ENCODE measurements around the gene GBP2. TPM values are rescaled to one million over a fixed set of nuclear protein-coding genes. Genes with fewer than 3 reads are reported as not detected.

Gene GBP2
- total and polyA plus RNA-seq, 2 of the 4 experiments (the other 2 are of a cell fraction): 8.2 to 17.7 TPM

DNA sequence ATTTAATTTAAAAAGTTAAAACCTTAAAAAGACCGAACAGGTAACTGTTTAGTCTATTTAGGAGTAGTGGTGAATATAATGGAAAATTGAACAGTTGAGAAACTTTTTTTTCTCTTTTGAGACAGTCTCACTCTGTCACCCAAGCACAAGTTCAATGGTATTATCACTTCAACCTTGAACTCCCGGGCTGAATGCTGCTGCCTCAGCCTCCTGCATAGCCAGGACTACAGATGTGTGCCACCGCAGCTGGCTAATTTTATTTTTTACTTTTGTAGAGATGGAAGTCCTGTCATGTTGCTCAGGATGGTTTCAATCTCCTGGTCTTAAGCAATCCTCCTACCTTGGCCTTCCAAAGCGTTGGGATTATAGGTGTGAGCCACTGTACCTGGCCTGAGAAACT is 16.2 kb upstream of the GBP2 start:
- H2BK15ac ChIP-seq (ENCODE audit: low read depth, low read length): no peak overlapping the region
- in situ Hi-C loops (cut with MboI; ENCODE audit: low sequenced_read_pairs) (no loop called here), intact Hi-C loops (cut with micrococcal nuclease) (no loop called here), dilution Hi-C loops (cut with HindIII; ENCODE audit: low sequenced_read_pairs, unreplicated experiment) (no loop called here)
- no peak overlapping the region for H4K91ac ChIP-seq (ENCODE audit: insufficient read depth, low read depth, low read length)
- no peaks in the 10 kb centered on the region for H3K9me3 ChIP-seq (ENCODE audit: control insufficient read depth, insufficient read depth, low read length)
- H3K4me2 ChIP-seq (ENCODE audit: low read depth, low read length): no peak overlapping the region
- no peaks in the 10 kb centered on the region for H3K79me1 ChIP-seq (ENCODE audit: low read depth in 1 of 2, low read length in 2 of 2)
- ChIA-PET POLR2A (ENCODE audit: unreplicated experiment) (interaction anchor here (1.0 kb wide), 1 partner anchor 120 kb away, joined by 3 read pairs; no protein-coding TSS in a partner anchor), CTCF (no interaction called here)
- no peak overlapping the region for H2BK20ac ChIP-seq (ENCODE audit: low read depth, low read length)
- no peak for ATAC-seq (ENCODE audit: low read depth)
- WGBS, 2 experiments (ENCODE audit: extremely low coverage in 2 of 2, insufficient read length in 1 of 2): no CpG with 5 or more reads among the region's 4 CpGs
- H2BK120ac ChIP-seq (ENCODE audit: low read depth, low read length): no peak overlapping the region
- no peaks in the 10 kb centered on the region for H3K4me1 ChIP-seq (ENCODE audit: control insufficient read depth, insufficient read depth, low read length)
- H2AK9ac ChIP-seq (replicated peaks; ENCODE audit: low read depth, low read length, poor library complexity): no peak overlapping the region
- H3K23ac ChIP-seq (ENCODE audit: low read depth, low read length): no peak overlapping the region
- no peaks in the 10 kb centered on the region; the same call in 1 of the 2 replicates for H3K27me3 ChIP-seq (ENCODE audit: control insufficient read depth, insufficient read depth, low read length)
- no peak overlapping the region for H2AK5ac ChIP-seq (ENCODE audit: low read depth, low read length)
- no peak overlapping the region for H3K9ac ChIP-seq (ENCODE audit: low read depth, low read length)
- no peak overlapping the region for H2BK5ac ChIP-seq (ENCODE audit: low read depth, low read length, poor library complexity, severe bottlenecking)
- H3K36me3 ChIP-seq (ENCODE audit: control insufficient read depth, insufficient read depth, low read length): no peaks in the 10 kb centered on the region
- H3K4ac ChIP-seq (ENCODE audit: low read depth, low read length): no peak overlapping the region
- no peak overlapping the region for H3K14ac ChIP-seq (replicated peaks; ENCODE audit: low read depth, low read length)
- no peak overlapping the region for H4K8ac ChIP-seq (ENCODE audit: low read depth in 2 of 2, low read length in 2 of 2)
- no peak overlapping the region for H3K27ac ChIP-seq (ENCODE audit: insufficient read depth, low read length)
- H4K20me1 ChIP-seq (ENCODE audit: insufficient read depth, low read length): no peaks in the 10 kb centered on the region
- H2AFZ ChIP-seq (replicated peaks; ENCODE audit: low read length, poor library complexity): no peak overlapping the region
- BruUV-seq (replicated peaks): no TSS peak
- H3K9me1 ChIP-seq (ENCODE audit: insufficient read depth, low read length): no peaks in the 10 kb centered on the region
- no peak overlapping the region for H3K4me3 ChIP-seq (ENCODE audit: insufficient read depth, low read depth, low read length)
- TF ChIP-seq MAZ (IDR thresholded peaks at IDR 0.05; ENCODE audit: borderline replicate concordance, low read depth, low read length) (no peak), BHLHE40 (IDR thresholded peaks at IDR 0.05; ENCODE audit: low read depth, low read length) (no peak), CHD1 (IDR thresholded peaks at IDR 0.05; ENCODE audit: low read depth, low read length) (no peak), RCOR1 (IDR thresholded peaks at IDR 0.05; ENCODE audit: insufficient replicate concordance, low read length) (no peak)
- H4K5ac ChIP-seq (ENCODE audit: low read depth, low read length): no peak overlapping the region
- no peak for DNase-seq
- H3K18ac ChIP-seq (ENCODE audit: low read depth, low read length): no peak overlapping the region
- no peak overlapping the region for H3K56ac ChIP-seq (ENCODE audit: extremely low read depth, insufficient read depth, low read length)

Measured in IMR-90 (cell line).